K562 (cell line): ENCODE results near the gene STAB1. TPM values are rescaled to one million over a fixed set of nuclear protein-coding genes. Genes with fewer than 3 reads are reported as not detected.

Experiments
- GTF2A2 ChIP-seq: IDR thresholded peaks from 2 replicates; pipeline ENCODE4 v1.6.1; 2016; ENCODE audit warnings: mild to moderate bottlenecking, missing genetic modification characterization, missing compliant biosample characterization
- MAX ChIP-seq: sonication (generic); formaldehyde crosslinking; IDR thresholded peaks from 2 replicates; pipeline ENCODE4 v1.9.0; 2022; ENCODE audit warnings: mild to moderate bottlenecking, missing genetic modification reagents
- TCF7 ChIP-seq: sonication (generic); IDR thresholded peaks from 2 replicates; pipeline ENCODE4 v1.6.1; 2016; ENCODE audit warnings: antibody characterized with exemption, borderline replicate concordance
- ZFP30 ChIP-seq: fragments of 250-450 bp; sonication (Bioruptor Pico); IDR thresholded peaks from 2 replicates; pipeline ENCODE4 v1.8.0; 2022; ENCODE audit warnings: moderate library complexity, mild to moderate bottlenecking, inconsistent platforms, borderline replicate concordance
- ZNF436 ChIP-seq: fragments of 250-450, 450-650 bp; sonication (Bioruptor Pico); formaldehyde crosslinking; IDR thresholded peaks from 2 replicates; pipeline ENCODE4 v1.7.0; 2020; ENCODE audit warnings: mild to moderate bottlenecking
- polyA plus RNA-seq, 8 experiments: library from polyadenylated mRNA; depleted of rRNA in 4 of 8; stranded (reverse) in 5 of 8; unstranded in 3 of 8; fragments of >200 nt; fragmentation: Nextera tagmentation in 2 of 8; fragmentation: Illumina TruSeq in 1 of 8; extraction: Ambion mirVana in 2 of 8; extraction: Trizol in 1 of 8; gene quantifications; 2 replicates each; pipeline versions ENCODE4 v1.2.1 to v1.2.3, GENCODE V29; 2011 to 2014; ENCODE audit warnings: inconsistent platforms in 1 of 8, missing spikeins in 1 of 8
- total RNA-seq, 7 experiments: library from RNA; depleted of rRNA in 6 of 7; stranded (reverse); fragments of >200 nt in 6 of 7; fragmentation: Illumina TruSeq in 2 of 7; extraction: Trizol in 2 of 7; gene quantifications; 2 replicates each; pipeline versions ENCODE4 v1.2.1 to v1.2.3, GENCODE V29; 2011 to 2021; ENCODE audit warnings: low replicate concordance in 1 of 7
- TF ChIP-seq, protein P1 (sequence below): fragments of 450-650 bp; IDR thresholded peaks from 2 replicates; pipeline ENCODE4 v1.6.1; 2016; ENCODE audit warnings: mild to moderate bottlenecking, moderate library complexity
- TF ChIP-seq, protein P2 (sequence below): sonication (generic); formaldehyde crosslinking; IDR thresholded peaks from 2 replicates; pipeline ENCODE4 v1.8.1; 2022; ENCODE audit warnings: missing genetic modification reagents

The STAB1 gene
- total and polyA plus RNA-seq, 9 of the 15 experiments (the other 6 are each of a cell fraction or from before 2014, with no cell fraction given), result 0.20 to 3.9 (median 1.2) TPM

DNA sequence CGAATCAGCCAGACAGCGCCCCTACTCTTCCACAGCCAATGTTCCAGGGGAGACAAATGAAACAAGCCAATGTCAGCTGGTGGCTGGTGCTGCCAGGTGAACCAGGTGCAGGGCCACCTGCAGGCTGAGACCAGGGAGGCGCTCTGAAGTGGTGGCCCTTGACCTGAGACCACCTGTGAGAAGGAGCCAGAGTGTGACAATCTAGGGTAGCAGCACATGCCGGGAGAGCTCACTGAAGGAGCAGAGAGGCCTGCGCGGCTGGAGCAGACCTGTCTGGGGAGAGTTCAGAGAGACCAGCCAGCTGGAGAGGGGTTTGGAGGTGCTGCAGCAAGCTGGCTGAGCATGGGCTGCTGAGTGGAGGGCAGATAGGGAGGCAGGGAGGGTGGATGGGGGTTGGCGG is 693 bp upstream of the STAB1 start (continued):
- TF ChIP-seq, protein P1, sequence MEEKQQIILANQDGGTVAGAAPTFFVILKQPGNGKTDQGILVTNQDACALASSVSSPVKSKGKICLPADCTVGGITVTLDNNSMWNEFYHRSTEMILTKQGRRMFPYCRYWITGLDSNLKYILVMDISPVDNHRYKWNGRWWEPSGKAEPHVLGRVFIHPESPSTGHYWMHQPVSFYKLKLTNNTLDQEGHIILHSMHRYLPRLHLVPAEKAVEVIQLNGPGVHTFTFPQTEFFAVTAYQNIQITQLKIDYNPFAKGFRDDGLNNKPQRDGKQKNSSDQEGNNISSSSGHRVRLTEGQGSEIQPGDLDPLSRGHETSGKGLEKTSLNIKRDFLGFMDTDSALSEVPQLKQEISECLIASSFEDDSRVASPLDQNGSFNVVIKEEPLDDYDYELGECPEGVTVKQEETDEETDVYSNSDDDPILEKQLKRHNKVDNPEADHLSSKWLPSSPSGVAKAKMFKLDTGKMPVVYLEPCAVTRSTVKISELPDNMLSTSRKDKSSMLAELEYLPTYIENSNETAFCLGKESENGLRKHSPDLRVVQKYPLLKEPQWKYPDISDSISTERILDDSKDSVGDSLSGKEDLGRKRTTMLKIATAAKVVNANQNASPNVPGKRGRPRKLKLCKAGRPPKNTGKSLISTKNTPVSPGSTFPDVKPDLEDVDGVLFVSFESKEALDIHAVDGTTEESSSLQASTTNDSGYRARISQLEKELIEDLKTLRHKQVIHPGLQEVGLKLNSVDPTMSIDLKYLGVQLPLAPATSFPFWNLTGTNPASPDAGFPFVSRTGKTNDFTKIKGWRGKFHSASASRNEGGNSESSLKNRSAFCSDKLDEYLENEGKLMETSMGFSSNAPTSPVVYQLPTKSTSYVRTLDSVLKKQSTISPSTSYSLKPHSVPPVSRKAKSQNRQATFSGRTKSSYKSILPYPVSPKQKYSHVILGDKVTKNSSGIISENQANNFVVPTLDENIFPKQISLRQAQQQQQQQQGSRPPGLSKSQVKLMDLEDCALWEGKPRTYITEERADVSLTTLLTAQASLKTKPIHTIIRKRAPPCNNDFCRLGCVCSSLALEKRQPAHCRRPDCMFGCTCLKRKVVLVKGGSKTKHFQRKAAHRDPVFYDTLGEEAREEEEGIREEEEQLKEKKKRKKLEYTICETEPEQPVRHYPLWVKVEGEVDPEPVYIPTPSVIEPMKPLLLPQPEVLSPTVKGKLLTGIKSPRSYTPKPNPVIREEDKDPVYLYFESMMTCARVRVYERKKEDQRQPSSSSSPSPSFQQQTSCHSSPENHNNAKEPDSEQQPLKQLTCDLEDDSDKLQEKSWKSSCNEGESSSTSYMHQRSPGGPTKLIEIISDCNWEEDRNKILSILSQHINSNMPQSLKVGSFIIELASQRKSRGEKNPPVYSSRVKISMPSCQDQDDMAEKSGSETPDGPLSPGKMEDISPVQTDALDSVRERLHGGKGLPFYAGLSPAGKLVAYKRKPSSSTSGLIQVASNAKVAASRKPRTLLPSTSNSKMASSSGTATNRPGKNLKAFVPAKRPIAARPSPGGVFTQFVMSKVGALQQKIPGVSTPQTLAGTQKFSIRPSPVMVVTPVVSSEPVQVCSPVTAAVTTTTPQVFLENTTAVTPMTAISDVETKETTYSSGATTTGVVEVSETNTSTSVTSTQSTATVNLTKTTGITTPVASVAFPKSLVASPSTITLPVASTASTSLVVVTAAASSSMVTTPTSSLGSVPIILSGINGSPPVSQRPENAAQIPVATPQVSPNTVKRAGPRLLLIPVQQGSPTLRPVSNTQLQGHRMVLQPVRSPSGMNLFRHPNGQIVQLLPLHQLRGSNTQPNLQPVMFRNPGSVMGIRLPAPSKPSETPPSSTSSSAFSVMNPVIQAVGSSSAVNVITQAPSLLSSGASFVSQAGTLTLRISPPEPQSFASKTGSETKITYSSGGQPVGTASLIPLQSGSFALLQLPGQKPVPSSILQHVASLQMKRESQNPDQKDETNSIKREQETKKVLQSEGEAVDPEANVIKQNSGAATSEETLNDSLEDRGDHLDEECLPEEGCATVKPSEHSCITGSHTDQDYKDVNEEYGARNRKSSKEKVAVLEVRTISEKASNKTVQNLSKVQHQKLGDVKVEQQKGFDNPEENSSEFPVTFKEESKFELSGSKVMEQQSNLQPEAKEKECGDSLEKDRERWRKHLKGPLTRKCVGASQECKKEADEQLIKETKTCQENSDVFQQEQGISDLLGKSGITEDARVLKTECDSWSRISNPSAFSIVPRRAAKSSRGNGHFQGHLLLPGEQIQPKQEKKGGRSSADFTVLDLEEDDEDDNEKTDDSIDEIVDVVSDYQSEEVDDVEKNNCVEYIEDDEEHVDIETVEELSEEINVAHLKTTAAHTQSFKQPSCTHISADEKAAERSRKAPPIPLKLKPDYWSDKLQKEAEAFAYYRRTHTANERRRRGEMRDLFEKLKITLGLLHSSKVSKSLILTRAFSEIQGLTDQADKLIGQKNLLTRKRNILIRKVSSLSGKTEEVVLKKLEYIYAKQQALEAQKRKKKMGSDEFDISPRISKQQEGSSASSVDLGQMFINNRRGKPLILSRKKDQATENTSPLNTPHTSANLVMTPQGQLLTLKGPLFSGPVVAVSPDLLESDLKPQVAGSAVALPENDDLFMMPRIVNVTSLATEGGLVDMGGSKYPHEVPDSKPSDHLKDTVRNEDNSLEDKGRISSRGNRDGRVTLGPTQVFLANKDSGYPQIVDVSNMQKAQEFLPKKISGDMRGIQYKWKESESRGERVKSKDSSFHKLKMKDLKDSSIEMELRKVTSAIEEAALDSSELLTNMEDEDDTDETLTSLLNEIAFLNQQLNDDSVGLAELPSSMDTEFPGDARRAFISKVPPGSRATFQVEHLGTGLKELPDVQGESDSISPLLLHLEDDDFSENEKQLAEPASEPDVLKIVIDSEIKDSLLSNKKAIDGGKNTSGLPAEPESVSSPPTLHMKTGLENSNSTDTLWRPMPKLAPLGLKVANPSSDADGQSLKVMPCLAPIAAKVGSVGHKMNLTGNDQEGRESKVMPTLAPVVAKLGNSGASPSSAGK, result no peak
- no peak for TF ChIP-seq MAX (CRISPR knock-in tag)
- TF ChIP-seq TCF7, result no peak
- no peak for TF ChIP-seq ZFP30
- TF ChIP-seq GTF2A2 (tag), result no peak
- no peak for TF ChIP-seq ZNF436 (CRISPR knock-in tag)
- TF ChIP-seq, protein P2, sequence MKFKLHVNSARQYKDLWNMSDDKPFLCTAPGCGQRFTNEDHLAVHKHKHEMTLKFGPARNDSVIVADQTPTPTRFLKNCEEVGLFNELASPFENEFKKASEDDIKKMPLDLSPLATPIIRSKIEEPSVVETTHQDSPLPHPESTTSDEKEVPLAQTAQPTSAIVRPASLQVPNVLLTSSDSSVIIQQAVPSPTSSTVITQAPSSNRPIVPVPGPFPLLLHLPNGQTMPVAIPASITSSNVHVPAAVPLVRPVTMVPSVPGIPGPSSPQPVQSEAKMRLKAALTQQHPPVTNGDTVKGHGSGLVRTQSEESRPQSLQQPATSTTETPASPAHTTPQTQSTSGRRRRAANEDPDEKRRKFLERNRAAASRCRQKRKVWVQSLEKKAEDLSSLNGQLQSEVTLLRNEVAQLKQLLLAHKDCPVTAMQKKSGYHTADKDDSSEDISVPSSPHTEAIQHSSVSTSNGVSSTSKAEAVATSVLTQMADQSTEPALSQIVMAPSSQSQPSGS (CRISPR knock-in tag), result no peak
